ENCODE measurements around the gene APBA1.

Gene APBA1

GRCh38 chr9:69579032-69579758 is 93.0 kb downstream of the APBA1 start:
- DNase-seq (ENCODE audit: low read depth, low spot score), result no peak

- DNase-seq (ENCODE audit: low read depth, low spot score), result no peak
Observed at GRCh38 chr9:69578026-69578425, 94.1 kb downstream of the APBA1 start.

- DNase-seq (ENCODE audit: low read depth, low spot score), result no peak
Observed at GRCh38 chr9:69577123-69577522, 95.0 kb downstream of the APBA1 start.

GRCh38 chr9:69574057-69574456 is 98.1 kb downstream of the APBA1 start:
- no peak for DNase-seq (ENCODE audit: low read depth, low spot score)

DNA sequence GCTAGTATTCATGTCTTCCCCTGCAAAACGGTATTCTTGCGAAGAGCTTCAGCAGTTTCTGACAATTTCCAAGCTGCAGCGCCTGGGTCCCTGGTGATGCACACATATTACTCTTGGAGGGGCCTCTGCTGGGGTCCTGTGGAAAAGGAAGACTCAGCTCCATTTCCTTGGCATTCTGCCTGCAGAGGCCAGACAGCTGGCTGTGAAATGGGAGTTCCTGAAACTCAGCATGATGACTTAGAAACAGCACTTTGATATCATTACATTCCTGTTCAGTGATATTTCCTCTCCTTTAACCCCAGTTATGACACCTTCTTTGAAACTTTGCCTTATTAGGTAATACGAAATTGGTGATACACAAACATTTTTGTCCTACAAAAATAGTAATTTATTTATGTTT is 98.5 kb downstream of the APBA1 start:
- no peak for DNase-seq (ENCODE audit: low read depth, low spot score)

- DNase-seq (ENCODE audit: low read depth, low spot score), result no peak
Observed at GRCh38 chr9:69572611-69573010, 99.6 kb downstream of the APBA1 start.

GRCh38 chr9:69571032-69571431 is 101.1 kb downstream of the APBA1 start:
- no peak for DNase-seq (ENCODE audit: low read depth, low spot score)

DNA sequence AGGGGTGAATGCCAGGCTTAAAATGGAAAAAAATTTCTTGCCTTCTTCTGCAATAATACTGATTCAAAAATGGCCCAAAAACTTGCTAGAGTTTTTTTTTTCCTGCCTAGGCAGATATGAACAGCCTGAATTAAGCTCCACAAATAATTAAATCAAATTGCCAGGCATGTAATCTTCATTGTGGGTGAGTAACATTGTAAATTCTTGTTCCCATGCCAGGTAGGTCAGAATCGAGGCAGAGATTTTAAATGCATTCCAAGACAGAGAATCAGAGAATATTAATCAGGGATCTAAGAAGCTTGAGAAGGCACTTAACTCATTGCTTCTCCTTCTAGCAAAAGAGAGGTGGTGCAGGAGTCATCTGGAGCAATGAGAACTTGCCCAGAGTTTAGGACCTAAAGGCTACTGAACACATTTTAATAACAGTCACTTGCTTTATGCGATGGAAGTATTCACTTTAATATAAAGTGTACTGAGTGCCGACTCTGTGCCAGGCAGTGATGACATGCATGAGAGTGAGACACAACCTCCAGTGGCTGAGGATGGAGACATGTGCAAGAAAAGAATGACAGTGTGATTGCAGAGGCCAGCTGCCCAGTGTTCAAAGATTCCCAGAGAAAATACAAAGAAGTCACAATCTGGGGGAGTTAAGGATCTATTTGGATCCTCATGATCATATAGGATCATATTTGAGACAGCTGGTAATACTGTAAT is 102.3 kb downstream of the APBA1 start:
- DNase-seq (ENCODE audit: low read depth, low spot score), result no peak

DNA sequence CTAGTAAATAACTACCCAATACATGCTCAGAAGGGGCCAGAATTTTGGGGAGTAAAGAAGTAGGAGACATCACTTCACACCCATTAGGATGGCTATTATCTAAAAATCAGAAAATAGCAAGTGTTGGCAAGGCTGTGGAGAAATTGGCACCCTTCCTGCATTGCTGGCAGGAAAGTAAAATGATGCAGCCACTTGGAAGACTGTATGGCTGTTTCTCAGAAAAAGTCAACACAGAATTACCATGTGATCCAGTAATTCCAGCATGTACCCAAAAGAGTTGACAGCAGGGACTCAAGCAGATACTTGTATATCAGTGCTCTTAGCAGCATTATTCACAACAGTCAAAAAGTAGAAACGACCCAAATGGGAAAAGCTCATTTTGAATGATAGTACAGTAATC is 107.6 kb downstream of the APBA1 start:
- DNase-seq (ENCODE audit: low read depth, low spot score), result no peak

GRCh38 chr9:69559126-69559525 is 113.0 kb downstream of the APBA1 start:
- no peak for DNase-seq (ENCODE audit: low read depth, low spot score)

GRCh38 chr9:69556707-69557106 is 115.5 kb downstream of the APBA1 start:
- no peak for DNase-seq (ENCODE audit: low read depth, low spot score)

GRCh38 chr9:69555802-69556201 is 116.4 kb downstream of the APBA1 start:
- DNase-seq (ENCODE audit: low read depth, low spot score), result no peak

DNA sequence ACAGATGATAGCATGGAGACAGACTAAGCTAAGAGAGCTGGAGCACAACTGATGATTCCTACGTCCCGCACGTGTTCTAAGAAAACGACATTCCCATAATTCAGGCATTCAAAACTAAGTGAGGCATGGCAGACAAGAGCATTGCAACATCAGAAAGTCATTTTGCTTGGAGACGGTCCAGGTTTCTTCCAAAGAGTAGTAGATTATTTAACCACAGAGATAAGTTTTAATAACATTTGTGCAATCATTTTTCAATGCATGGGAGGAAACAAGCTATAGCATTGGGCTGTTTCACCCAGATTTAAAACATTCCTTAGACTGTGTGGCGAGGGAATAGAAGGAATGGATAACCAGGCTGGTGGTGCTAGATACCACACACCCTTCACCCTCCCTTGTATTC is 117.2 kb downstream of the APBA1 start:
- DNase-seq (ENCODE audit: low read depth, low spot score), result no peak

DNA sequence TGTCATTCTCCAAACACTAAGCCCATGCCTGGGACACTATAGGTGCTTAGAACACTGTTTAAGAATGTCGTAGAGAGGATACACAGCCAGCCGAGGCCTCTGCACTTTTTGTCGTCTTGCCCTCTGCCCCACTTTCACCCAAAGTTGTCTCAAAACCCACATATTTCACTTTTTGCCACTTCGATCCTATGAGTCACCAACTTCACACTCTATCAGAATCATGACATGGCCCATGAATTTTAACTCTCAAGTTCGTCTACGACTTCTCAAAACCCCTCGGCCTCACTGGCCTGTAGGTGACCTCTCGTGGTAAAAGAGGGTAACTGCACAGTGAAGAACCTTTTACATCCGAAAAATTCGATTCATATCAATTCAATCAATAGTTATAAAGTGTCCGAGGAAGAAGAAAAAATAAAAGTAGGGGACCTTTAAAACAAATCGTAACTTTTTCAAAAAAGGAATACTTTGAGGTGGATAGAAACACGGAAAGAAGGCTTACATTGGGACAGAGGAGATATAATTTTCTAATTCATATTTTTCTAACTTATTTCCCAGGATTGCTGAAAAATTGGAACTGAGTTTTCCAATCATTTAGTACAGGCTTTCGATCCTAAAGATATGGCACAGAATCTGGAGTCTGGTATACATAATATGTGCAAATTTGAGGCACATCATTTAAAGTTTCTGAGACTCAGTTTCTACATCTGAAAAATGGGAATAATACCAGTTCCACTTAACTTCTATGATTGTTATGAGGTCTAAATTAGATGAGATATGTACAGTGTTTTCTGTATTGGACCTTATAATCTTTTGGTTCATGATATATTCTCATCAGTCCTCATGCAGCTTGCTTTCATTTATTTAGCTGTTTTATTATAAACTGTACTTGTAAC is 122.6 kb downstream of the APBA1 start:
- DNase-seq (ENCODE audit: low read depth, low spot score), result no peak

DNA sequence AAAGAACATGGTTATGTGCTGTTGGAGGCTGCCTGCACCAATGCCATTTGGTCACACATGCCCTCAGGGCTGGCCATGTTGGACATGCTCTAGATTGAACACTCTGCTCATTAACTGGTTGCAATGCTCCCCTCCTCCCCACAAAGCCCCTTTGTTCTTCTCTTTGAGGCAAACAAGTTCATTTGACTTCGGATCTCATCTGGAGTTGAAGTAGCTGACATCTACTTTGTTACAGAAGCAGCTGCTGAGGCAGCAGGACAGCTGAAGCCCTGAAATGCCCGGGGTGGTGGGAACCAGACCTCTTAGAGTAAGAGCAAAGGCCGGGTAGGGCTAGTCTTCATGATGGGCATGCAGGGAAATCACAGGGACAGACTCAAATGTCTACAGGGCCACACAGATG is 123.5 kb downstream of the APBA1 start:
- no peak for DNase-seq (ENCODE audit: low read depth, low spot score)

GRCh38 chr9:69546265-69546664 is 125.9 kb downstream of the APBA1 start:
- DNase-seq (ENCODE audit: low read depth, low spot score), result no peak

GRCh38 chr9:69542942-69543704 is 129.0 kb downstream of the APBA1 start:
- peak; percentile 28 for DNase-seq (ENCODE audit: low read depth, low spot score)

DNA sequence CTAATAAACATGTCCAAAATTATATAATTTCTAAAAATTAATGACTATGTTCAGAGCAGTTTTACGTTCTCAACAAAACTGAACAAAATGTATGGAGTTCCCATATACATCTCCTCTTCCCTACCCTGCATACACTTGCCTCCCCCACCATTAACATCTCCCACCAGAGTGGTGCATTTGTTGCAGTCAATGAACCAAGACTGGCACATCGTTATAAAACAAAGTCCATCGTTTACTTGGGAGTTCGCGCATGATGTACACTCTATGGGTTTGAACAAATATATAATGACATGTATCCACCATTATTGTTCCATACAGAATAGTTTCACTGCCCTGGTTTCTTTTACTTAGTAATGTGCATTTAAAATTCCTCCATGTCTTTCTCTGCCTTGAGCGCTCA is 130.1 kb downstream of the APBA1 start:
- DNase-seq (ENCODE audit: low read depth, low spot score), result no peak

- no peak for DNase-seq (ENCODE audit: low read depth, low spot score)
Observed at GRCh38 chr9:69535911-69536310, 136.3 kb downstream of the APBA1 start.

GRCh38 chr9:69535286-69535832 is 136.8 kb downstream of the APBA1 start:
- DNase-seq (ENCODE audit: low read depth, low spot score), result no peak

DNA sequence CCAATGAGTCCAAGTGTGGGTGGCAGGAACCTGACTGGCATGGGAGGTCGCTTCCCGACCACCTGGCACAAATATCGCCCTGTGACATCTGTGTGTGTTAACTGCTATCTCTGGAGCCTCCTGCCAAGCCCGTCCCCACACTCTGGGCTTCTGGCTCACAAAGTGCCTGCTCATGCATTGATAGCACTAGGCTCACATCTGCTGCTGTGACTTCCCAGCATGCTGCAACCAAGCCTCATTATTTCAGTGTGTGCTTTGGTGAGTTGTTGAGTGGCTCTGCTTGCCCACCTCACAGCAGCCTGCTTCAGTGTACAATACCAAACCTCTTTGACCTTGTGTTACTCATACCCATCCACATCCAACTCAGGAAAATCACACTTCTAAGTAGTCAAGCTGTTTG is 139.8 kb downstream of the APBA1 start:
- DNase-seq (ENCODE audit: low read depth, low spot score), result no peak

Data from iPS DF 19.7 (cell line).